Gastrocnemius medialis (tissue), 4 donors: ENCODE measurements around the gene SMURF1.

Experiments used
- POLR2A ChIP-seq, 2 donors: fragments of 450-650 bp; IDR thresholded peaks; one replicate each; pipeline ENCODE4 v1.6.1; 2017; ENCODE audit warnings: antibody characterized with exemption in 2 of 2, mild to moderate bottlenecking in 2 of 2, moderate library complexity in 2 of 2
- TF ChIP-seq, protein P1 (sequence below), 5 experiments: fragments of 450-650 bp in 3 of 5; fragments of 200-600 bp in 2 of 5; sonication (generic) in 2 of 5; IDR thresholded peaks in 4 of 5; conservative IDR thresholded peaks in 1 of 5; 1 replicate in 4 of 5; 2 replicates in 1 of 5; pipeline ENCODE4 v1.5.1; 2016 to 2019; ENCODE audit warnings: antibody characterized with exemption in 5 of 5, mild to moderate bottlenecking in 3 of 5, moderate library complexity in 3 of 5

DNA sequence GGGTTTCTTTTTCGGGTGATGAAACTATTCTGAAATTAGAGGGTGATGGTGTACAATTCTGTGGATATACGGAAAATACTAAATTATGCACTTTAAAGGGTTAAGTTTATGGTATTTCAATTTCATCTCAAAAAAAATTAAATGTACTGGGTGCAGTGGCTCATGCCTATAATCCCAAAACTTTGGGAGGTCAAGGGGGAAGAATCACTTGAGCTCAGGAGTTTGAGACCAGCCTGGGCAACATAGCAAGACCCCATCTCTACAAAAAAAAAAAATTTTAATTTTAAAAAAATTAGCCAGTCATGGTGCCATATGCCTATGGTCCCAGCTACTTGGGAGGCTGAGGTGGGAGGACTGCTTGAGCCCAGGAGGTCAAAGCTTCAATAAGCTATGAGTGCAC lies 57.0 kb downstream of the SMURF1 start:
- TF ChIP-seq, protein P1, sequence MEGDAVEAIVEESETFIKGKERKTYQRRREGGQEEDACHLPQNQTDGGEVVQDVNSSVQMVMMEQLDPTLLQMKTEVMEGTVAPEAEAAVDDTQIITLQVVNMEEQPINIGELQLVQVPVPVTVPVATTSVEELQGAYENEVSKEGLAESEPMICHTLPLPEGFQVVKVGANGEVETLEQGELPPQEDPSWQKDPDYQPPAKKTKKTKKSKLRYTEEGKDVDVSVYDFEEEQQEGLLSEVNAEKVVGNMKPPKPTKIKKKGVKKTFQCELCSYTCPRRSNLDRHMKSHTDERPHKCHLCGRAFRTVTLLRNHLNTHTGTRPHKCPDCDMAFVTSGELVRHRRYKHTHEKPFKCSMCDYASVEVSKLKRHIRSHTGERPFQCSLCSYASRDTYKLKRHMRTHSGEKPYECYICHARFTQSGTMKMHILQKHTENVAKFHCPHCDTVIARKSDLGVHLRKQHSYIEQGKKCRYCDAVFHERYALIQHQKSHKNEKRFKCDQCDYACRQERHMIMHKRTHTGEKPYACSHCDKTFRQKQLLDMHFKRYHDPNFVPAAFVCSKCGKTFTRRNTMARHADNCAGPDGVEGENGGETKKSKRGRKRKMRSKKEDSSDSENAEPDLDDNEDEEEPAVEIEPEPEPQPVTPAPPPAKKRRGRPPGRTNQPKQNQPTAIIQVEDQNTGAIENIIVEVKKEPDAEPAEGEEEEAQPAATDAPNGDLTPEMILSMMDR (IDR thresholded peaks at IDR 0.05 in 4 of 5, conservative IDR thresholded peaks at IDR 0.05 in 1 of 5) = no peak
- TF ChIP-seq POLR2A (IDR thresholded peaks at IDR 0.05) = no peak
